GM12864 (cell line): Measurements from ENCODE around the gene SNTG2.

Experiments
- DNase-seq: peaks from one replicate; pipeline ENCODE4 v3.0.0-alpha.2; 2011; ENCODE audit warnings: low read depth
- H3K4me3 ChIP-seq: 2 replicates; pipeline ENCODE4 v1.5.1; 2011; ENCODE audit warnings: mild to moderate bottlenecking, low read depth, low read length, control low read depth
- CTCF ChIP-seq: IDR thresholded peaks from 2 replicates; pipeline ENCODE4 v1.5.1; 2011; ENCODE audit warnings: low read depth, mild to moderate bottlenecking, moderate library complexity, low read length, control low read depth, inconsistent platforms; ENCODE audit errors: missing control alignments

Gene SNTG2

DNA sequence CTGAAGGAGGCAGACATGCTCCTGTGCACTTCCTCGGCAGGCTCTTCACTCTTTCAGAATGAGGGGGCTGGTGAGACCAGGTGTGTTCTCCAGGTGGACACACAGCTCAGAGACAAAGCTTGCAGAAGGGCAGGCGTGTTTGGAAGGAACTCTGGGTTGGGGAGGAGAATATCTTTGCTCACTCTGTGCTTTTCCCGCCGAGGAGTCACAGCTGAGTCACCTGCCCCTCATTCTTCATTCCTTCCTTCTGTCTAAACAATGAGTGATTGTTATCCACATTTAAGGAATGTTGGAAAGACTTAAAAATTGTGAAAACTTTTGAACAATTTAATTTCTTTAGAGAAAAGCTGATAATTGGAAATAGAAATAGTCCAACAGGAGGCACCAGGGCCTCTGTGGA is 336.3 kb downstream of the SNTG2 start:
- DNase-seq: no peak
- H3K4me3 ChIP-seq: no peak overlapping the region
- TF ChIP-seq CTCF: no peak

DNA sequence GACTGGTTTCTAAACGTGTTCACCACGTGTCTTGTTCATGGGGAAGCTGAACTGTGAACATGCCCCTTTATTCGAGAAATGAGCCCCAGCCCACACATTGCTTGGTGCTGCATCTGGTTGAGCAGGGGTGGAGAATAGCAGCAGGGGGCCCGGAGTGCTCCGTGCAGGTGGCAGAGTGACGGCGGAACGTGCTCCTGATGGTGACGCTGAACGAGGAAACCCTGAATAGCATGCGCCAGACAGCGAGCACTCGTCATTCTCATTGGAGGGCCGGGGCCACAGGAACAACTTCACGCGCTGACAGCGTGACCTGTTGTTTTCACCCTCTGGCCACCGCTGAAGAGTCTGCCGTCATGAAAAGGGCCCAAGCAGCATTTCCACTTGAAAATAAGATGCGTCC is 336.8 kb downstream of the SNTG2 start:
- no peak for DNase-seq
- TF ChIP-seq CTCF: no peak
- no peak overlapping the region for H3K4me3 ChIP-seq

DNA sequence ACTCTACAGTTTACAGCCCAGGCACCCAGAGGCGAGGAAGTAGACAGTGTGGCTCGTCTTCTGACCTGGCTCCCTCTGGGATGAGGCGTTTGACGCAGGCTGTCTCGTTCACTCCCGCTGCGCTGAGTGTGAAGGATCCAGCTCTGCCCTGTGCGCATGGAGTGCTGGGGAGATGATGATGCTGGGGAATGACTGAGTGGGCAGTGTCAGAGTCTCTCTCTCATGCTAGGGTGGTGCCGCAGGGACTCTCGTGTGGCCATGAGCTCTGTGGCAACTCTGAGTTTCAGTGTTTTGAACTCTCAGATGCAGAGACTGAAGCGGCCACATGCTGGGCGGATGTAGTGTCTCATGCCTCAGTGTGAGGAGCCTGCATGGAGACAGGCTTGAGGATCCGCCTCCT is 344.3 kb downstream of the SNTG2 start:
- no peak for DNase-seq
- no peak for TF ChIP-seq CTCF
- no peak overlapping the region for H3K4me3 ChIP-seq

- no peak overlapping the region for H3K4me3 ChIP-seq
- no peak for TF ChIP-seq CTCF
- no peak for DNase-seq
Measured at GRCh38 chr2:1295740-1296139, 345.1 kb downstream of the SNTG2 start.

DNA sequence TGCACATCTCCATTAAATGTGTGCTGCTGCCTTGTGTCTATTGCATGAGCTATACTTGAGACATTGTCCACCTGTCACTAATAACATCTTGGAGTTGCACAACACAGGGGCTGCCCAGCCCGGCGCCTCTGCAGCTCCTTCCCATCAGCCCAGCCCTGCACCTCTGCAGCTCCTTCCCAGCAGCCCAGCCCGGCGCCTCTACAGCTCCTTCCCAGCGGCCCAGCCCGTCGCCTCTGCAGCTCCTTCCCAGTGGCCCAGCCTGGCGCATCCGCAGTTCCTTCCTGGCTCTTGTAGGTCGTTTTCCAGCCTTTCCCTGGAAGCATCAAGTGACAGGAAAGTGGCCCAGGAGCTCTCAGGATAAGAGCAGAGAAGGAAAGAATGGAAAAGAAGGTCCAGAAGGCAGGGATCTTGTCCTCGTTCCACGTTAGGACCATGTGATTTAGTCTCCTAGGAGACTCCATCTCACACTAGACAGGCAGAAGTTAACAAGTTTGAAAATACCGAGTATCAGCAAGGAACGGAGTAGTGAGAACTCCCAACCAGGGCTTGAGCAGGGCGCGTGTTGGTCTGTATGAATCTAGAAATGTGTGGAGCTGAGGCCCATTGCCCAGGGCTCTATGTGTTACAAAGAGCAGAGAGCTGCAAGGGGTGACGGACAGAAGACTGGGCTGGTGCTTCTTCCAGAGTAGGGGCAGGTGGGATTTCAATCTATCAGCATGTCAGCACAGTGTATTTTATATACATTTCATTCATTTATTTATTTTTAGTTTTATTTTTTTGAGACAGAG is 346.9 kb downstream of the SNTG2 start:
- TF ChIP-seq CTCF: no peak
- no peak overlapping the region for H3K4me3 ChIP-seq
- DNase-seq: no peak

DNA sequence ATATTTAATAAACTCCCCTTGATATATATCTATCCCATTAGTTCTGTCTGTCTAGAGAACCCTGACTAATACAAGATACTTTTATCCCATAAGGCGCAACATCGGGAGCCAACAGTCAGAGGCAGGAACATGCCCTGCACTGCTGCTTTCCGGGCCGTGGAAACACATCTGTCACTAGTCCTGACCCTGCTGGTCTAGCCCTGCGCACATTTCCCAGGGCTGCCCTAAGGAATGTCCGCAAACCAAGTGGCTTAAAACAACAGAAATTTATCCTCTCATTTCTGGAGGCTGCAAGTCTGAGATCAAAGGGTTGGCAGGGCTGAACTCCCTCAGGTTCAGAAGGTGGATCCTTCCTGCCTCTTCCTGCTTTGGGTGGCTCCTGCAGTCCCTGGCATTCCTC is 348.4 kb downstream of the SNTG2 start:
- H3K4me3 ChIP-seq: no peak overlapping the region
- TF ChIP-seq CTCF: no peak
- no peak for DNase-seq

- no peak for TF ChIP-seq CTCF
- DNase-seq: no peak
- H3K4me3 ChIP-seq: no peak overlapping the region
Measured at GRCh38 chr2:1300284-1300683, 349.6 kb downstream of the SNTG2 start.
